HCEC 1CT (cell line): Measurements from ENCODE around the gene EIPR1.

Experiments
- DNase-seq: peaks from one replicate; pipeline ENCODE4 v3.0.0-alpha.2; 2017

The EIPR1 gene

GRCh38 chr2:3321825-3322224 lies 55.8 kb downstream of the EIPR1 start:
- no peak for DNase-seq

DNA sequence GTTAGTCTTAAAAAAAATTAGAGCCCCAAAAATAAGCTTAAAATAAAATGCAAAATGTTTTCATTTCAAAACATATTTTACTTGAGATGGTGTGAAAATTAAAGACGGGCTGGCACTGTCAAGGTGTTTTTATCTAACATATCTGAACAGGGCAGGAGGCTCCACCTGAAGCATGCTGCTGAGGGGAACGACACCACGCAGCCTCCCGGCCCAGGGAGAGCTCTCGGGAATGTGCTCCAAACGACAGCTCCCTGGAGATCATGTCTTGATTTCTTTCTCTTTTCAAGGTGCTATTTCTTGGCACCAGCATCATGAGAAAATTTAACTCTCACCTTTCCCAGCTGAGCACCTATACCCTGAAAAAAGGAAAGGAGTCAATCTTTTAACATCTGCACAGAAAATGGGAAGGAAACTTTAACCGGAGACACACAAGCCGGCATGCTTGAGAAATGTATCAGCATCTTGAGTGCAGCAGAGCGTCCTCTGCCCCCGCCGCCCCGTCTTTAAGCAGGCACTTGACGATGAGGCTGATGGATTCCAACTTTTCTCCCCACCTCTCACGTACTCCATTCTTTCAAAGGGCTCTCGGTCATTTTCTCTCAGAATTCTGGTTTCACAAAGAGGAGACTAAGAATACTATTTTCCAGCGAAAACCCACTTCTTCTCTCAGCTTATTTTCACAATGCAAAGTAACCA lies 56.6 kb downstream of the EIPR1 start:
- no peak for DNase-seq

DNA sequence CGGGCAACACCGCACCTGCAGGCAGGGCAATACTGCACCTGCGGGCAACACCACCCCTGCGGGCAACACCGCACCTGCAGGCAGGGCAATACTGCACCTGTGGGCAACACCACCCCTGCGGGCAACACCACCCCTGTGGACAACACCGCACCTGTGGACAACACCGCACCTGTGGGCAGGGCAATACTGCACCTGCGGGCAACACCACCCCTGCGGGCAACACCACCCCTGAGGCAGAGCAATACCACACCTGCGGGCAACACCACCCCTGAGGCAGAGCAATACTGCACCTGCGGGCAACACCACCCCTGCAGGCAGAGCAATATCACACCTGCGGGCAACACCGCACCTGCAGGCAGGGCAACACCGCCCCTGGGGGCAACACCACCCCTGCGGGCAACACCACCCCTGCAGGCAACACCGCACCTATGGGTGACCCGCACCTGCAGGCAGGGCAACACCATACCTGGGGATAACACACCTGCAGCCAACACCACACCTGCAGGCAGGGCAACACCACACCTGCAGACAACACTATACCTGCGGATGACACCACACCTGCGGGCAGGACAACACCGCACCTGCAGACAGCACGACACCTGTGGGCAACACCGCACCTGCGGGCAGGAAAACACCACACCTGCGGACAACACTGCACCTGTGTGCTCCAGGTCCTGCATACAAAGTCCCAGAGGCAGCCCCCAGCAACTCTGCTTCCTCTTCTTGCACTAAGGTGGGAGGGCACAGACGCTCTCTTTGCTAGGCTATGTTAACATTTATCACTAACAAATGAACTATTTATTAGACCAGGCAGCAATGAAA lies 57.7 kb downstream of the EIPR1 start:
- DNase-seq: no peak

DNA sequence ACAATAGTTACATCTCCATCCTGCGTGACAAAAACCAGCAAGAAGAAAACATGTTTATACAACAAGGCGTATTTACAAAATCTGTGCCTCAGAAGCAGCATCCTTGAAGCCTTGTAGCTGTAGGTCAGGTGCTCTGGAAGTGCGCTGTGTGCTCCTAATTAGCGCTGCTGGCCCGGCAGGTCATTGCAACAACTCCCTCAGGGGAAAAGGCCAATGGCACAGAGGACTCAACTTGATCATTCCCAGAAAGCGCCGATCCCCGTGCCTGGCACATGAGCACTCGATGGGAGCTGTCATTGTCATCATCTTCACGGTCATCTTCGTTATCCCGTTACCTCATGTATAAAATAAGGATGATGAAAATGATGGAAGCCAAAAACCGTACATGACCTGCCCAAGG lies 58.5 kb downstream of the EIPR1 start:
- DNase-seq: no peak

DNA sequence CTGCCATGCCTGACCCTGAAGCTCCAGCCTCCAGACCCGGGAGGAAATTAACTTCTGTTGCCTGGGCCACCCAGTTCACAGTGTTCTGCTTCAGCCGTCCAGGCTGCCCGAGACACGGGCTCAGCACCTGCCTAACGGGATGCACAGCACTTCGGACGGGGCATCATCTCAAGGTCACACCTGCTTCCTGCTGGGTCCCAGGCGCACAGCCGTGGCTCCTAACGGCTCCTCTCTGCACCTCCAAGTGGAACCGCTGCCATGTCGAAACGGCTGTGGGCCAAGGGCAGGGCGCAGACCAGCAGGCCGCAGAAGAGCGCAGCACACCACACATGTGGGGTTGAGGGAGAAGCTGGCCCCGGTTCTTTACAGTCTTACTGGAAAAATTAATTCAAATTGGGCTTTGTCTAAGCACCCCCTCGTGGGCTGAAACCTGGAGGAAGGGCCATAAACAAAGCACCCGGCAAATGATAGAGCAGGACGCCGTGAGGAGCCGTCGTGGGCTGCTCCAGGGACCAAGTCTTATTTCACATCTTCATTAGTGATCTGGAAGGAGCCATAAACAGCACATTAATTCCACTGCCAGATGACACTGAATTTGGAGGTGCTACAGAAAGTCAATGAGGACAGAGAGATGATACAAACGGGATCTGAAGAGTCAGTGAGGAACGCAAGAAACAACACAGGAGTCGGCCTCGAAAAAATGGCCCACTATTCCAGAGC lies 59.6 kb downstream of the EIPR1 start:
- no peak for DNase-seq

DNA sequence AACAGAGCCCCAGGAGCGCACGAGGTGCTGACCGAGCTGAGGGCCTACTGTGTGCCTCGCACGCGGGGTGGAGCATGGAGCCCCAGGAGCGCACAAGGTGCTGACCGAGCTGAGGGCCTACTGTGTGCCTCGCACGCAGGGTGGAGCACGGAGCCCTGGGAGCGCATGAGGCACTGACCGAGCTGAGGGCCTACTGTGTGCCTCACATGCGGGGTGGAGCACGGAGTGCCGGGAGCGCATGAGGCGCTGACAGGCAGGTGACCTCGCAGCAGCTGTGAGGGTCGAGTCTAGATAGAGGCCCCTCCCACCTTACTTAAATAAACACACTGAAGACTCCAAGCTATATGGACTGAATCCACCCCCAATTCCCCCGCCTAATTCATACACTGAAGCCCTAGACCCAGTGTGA lies 60.3 kb downstream of the EIPR1 start:
- DNase-seq: no peak

DNA sequence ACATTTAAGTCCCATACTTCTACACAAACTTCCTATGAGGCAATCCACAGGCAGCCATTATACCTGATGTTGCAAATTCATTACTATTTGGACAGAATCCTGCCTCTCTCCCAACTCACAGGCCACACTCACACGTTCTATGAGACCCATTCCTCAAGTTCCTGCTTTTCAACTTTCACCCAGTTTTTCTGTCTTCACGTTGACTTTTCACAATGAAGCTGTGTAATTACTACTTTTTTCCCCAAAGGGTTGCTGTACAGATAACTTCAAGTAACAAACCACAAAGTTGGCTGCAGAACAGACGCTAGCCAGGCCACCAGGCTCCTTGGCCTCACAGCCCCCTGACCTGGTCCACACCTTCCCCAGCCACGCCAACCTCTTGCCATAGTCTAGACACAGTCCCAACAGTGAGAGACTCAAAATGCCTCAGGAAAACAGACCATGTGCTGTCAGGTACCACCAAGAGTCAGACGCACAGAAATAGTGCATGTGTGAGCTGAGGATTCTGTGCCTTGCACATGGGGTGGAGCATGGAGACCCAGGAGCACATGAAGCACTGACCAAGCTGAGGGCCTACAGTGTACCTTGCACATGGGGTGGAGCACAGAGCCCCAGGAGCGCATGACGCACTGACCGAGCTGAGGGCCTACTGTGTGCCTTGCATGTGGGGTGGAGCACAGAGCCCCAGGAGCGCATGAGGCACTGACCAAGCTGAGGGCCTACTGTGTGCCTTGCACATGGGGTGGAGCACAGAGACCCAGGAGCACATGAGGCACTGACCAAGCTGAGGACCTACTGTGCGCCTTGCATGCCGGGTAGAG lies 61.0 kb downstream of the EIPR1 start:
- DNase-seq: no peak

GRCh38 chr2:3314626-3315025 lies 63.0 kb downstream of the EIPR1 start:
- no peak for DNase-seq

- no peak for DNase-seq
These were observed 63.7 kb downstream of the EIPR1 start for GRCh38 chr2:3313781-3314375.

GRCh38 chr2:3312576-3313345 lies 64.9 kb downstream of the EIPR1 start:
- DNase-seq: no peak

GRCh38 chr2:3311601-3312000 lies 66.0 kb downstream of the EIPR1 start:
- no peak for DNase-seq

DNA sequence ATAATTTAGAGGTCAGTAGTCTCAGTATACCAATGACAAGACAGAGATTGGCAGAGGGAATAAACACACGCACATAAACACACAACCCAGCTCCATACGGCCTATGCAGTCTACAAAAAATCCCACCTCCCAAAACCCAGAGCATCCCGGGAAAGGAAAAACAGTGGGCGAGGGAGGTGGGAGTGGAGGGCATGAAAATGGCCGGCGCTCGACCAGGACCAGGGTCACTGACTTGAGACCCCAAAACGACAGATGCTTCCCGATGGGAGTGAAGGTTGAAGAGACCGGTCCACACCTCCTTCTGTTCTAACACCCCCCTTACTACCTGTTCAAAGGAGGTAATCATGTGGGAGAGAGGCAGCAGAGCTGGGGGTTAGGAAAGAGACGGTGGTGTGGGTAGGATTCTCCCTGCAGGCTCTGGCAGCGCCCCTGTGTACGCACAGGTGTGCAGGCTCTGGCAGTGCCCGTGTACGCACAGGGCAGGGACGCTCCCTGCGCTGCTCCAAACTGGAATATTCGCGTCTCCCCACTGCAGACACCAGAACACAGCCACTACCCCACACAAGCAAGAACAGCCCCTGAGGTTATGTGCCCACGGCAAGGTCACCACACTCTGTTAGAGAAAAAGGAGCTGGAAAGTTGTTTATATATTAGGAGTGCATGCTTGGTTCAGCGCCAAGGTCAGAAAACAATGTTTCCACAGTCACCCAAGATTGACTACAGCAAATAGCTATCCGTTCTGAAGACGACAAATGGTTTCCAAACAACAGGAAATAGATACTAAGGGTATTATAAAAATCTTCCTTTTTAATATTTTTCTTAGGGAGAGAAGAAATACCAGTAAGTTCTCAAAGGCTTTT lies 67.9 kb downstream of the EIPR1 start:
- DNase-seq: no peak

- no peak for DNase-seq
These were observed 69.7 kb downstream of the EIPR1 start for GRCh38 chr2:3307901-3308300.

GRCh38 chr2:3307236-3307635 lies 70.4 kb downstream of the EIPR1 start:
- DNase-seq: no peak

DNA sequence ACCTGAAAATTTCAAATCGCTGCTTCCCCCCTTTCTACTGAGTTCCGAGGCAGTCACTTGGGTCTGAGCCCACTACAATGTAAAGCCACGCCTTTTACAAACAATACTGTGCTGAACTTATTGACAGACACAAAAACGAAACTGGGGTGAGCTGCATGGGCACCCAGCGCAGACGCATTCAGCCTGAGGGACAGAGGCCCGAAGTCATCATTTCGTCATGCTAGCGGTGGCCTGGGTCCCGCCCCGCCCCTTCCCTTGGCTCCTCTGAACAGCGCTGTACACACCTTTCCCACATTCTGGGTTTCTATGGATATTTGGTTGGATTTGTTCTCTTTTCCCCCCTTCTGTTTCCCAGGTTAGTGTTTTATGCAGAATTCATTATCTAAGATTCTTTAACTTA lies 71.7 kb downstream of the EIPR1 start:
- DNase-seq: no peak

DNA sequence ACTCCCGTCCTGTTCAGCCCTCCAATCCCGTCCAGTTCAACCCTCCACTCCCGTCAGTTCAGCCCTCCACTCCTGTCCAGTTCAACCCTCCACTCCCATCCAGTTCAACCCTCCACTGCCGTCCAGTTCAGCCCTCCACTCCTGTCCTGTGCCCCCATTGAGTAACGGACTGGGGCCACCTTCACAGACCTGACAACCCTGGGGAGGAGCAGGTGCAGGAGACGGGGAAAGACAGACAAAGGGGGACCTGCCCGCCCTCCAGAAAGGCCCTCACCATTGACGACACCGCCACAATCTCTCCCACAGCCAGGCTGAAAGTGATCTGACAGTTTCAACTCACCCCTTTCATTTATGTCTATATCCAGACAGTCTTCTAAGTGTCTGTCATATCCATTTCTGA lies 72.2 kb downstream of the EIPR1 start:
- no peak for DNase-seq

GRCh38 chr2:3303583-3304406 lies 73.8 kb downstream of the EIPR1 start:
- DNase-seq: peak; percentile 64

GRCh38 chr2:3302751-3303582 lies 74.7 kb downstream of the EIPR1 start:
- DNase-seq: no peak

DNA sequence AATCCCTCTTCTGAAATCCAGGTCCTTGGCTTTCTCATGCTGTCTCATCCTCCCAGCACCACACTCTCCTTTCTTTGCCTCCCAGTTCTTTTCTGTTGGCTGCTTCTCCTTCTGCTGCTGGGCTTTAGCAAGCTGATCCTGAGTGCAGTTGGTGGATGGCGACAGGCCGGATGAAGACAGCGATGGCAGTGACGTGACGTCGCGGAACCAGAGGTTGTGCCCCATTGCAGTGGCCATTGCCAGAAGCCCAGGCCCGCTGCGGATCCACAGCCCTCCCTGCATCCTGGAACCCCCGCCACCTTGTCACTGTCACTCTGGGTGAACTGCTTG lies 75.2 kb downstream of the EIPR1 start:
- DNase-seq: no peak
